Keratinocyte (primary cell): ENCODE measurements around the gene GREM1.

Source experiments
- EZH2 ChIP-seq: IDR thresholded peaks from one replicate; pipeline ENCODE4 v1.6.1; 2012; ENCODE audit warnings: inconsistent platforms, mild to moderate bottlenecking, low read length, moderate library complexity
- TF ChIP-seq, protein P1 (sequence below), 3 experiments: IDR thresholded peaks in 1 of 3; conservative IDR thresholded peaks in 1 of 3; optimal IDR thresholded peaks in 1 of 3; 2 replicates in 2 of 3; 3 replicates in 1 of 3; pipeline versions ENCODE3 to v1.5.1; 2011; ENCODE audit warnings: low read length in 3 of 3, mild to moderate bottlenecking in 3 of 3, moderate library complexity in 2 of 3, control low read depth in 1 of 3, inconsistent platforms in 1 of 3; ENCODE audit not compliant: insufficient read depth in 2 of 3; ENCODE audit errors: extremely low read depth in 1 of 3

GRCh38 chr15:32717426-32718226 is at the start of gene GREM1:
- TF ChIP-seq, protein P1, sequence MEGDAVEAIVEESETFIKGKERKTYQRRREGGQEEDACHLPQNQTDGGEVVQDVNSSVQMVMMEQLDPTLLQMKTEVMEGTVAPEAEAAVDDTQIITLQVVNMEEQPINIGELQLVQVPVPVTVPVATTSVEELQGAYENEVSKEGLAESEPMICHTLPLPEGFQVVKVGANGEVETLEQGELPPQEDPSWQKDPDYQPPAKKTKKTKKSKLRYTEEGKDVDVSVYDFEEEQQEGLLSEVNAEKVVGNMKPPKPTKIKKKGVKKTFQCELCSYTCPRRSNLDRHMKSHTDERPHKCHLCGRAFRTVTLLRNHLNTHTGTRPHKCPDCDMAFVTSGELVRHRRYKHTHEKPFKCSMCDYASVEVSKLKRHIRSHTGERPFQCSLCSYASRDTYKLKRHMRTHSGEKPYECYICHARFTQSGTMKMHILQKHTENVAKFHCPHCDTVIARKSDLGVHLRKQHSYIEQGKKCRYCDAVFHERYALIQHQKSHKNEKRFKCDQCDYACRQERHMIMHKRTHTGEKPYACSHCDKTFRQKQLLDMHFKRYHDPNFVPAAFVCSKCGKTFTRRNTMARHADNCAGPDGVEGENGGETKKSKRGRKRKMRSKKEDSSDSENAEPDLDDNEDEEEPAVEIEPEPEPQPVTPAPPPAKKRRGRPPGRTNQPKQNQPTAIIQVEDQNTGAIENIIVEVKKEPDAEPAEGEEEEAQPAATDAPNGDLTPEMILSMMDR (optimal IDR thresholded peaks at IDR 0.05 in 1 of 3, IDR thresholded peaks at IDR 0.05 in 1 of 3, conservative IDR thresholded peaks at IDR 0.05 in 1 of 3; ENCODE audit: extremely low read depth in 1 of 3, insufficient read depth in 2 of 3, low read length in 3 of 3) = no peak
- TF ChIP-seq EZH2 = peak; percentile 46
